Neural cell (in vitro differentiated cells): ENCODE data around the gene TBC1D20.

Source experiments
- EP300 ChIP-seq: fragments of 450-650 bp; conservative IDR thresholded peaks from 2 replicates; pipeline ENCODE4 v1.6.1; 2014; ENCODE audit warnings: antibody characterized with exemption, mild to moderate bottlenecking, moderate library complexity; ENCODE audit not compliant: poor library complexity, severe bottlenecking
- EZH2 ChIP-seq: fragments of 200-600, 300-800 bp; shearing (Covaris generic), sonication (generic); IDR thresholded peaks from 2 replicates; pipeline ENCODE4 v1.6.1; 2014; ENCODE audit warnings: antibody characterized with exemption, low read length, borderline replicate concordance, mild to moderate bottlenecking; ENCODE audit not compliant: insufficient read depth, poor library complexity, severe bottlenecking
- MXI1 ChIP-seq: fragments of 450-650 bp; conservative IDR thresholded peaks from 2 replicates; pipeline ENCODE4 v1.6.1; 2014; ENCODE audit warnings: antibody characterized with exemption, mild to moderate bottlenecking; ENCODE audit not compliant: poor library complexity, severe bottlenecking
- POLR2AphosphoS5 ChIP-seq: IDR thresholded peaks from 2 replicates; pipeline ENCODE4 v1.6.1; 2012
- SMC3 ChIP-seq: fragments of 450-650 bp; conservative IDR thresholded peaks from 2 replicates; pipeline ENCODE4 v1.6.1; 2014; ENCODE audit warnings: antibody characterized with exemption, mild to moderate bottlenecking, moderate library complexity; ENCODE audit not compliant: poor library complexity
- TAF1 ChIP-seq: IDR thresholded peaks from 2 replicates; pipeline ENCODE4 v1.6.1; 2012; ENCODE audit warnings: low read depth
- TF ChIP-seq, protein P1 (sequence below): fragments of 450-650 bp; IDR thresholded peaks from 2 replicates; pipeline ENCODE4 v1.5.1; 2014; ENCODE audit warnings: antibody characterized with exemption, mild to moderate bottlenecking, moderate library complexity; ENCODE audit not compliant: poor library complexity, severe bottlenecking
- TF ChIP-seq, protein P2 (sequence below): IDR thresholded peaks from 2 replicates; pipeline ENCODE4 v1.6.1; 2012; ENCODE audit warnings: borderline replicate concordance

DNA sequence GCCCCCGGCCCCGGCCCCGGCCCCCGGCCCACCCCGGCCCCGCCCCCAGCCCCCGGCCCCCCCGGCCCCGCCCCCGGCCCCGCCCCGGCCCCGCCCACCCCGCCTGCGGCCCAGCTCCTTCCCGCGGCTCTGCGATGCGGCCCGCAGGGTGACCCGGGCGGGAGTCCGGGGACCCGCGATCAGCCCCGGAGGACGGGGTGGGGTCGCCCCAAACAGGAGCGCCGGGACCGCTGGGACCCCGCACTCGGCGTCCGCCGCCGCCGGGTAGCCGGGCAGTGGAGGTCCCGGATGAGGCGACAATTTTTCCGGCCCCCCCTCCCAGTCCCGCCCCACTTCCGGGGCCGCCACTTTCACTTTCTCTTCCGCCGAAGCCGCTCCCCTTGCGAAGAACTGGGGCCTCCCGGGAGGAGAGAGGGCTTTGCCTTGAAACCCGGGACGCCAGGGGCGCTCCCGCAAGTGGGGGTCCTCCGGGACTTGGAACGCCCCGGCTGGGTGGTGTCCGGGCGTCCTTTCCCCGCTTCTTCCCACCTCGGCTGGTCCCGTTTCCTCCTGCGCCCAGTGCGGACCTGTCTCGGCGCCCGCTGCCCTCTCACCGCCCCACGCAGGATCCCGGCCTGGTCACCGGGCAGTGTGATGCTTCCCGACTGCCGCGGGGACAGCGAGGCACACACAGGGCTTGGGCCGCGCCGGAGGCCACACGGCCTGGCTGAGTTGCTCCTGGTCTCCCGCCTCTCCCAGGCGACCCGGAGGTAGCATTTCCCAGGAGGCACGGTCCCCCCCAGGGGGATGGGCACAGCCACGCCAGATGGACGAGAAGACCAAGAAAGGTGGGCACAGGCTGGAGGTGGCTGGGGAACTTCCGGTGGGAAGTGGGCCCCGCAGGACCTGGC, 54.1 kb downstream of the TBC1D20 start, which contains the start of gene RBCK1:
- TF ChIP-seq EP300 (no peak), TAF1 (no peak), SMC3 (no peak), MXI1 (peak; percentile 22), EZH2 (no peak), POLR2AphosphoS5 (peak; percentile 41)
- TF ChIP-seq, protein P1, sequence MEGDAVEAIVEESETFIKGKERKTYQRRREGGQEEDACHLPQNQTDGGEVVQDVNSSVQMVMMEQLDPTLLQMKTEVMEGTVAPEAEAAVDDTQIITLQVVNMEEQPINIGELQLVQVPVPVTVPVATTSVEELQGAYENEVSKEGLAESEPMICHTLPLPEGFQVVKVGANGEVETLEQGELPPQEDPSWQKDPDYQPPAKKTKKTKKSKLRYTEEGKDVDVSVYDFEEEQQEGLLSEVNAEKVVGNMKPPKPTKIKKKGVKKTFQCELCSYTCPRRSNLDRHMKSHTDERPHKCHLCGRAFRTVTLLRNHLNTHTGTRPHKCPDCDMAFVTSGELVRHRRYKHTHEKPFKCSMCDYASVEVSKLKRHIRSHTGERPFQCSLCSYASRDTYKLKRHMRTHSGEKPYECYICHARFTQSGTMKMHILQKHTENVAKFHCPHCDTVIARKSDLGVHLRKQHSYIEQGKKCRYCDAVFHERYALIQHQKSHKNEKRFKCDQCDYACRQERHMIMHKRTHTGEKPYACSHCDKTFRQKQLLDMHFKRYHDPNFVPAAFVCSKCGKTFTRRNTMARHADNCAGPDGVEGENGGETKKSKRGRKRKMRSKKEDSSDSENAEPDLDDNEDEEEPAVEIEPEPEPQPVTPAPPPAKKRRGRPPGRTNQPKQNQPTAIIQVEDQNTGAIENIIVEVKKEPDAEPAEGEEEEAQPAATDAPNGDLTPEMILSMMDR: no peak
- TF ChIP-seq, protein P2, sequence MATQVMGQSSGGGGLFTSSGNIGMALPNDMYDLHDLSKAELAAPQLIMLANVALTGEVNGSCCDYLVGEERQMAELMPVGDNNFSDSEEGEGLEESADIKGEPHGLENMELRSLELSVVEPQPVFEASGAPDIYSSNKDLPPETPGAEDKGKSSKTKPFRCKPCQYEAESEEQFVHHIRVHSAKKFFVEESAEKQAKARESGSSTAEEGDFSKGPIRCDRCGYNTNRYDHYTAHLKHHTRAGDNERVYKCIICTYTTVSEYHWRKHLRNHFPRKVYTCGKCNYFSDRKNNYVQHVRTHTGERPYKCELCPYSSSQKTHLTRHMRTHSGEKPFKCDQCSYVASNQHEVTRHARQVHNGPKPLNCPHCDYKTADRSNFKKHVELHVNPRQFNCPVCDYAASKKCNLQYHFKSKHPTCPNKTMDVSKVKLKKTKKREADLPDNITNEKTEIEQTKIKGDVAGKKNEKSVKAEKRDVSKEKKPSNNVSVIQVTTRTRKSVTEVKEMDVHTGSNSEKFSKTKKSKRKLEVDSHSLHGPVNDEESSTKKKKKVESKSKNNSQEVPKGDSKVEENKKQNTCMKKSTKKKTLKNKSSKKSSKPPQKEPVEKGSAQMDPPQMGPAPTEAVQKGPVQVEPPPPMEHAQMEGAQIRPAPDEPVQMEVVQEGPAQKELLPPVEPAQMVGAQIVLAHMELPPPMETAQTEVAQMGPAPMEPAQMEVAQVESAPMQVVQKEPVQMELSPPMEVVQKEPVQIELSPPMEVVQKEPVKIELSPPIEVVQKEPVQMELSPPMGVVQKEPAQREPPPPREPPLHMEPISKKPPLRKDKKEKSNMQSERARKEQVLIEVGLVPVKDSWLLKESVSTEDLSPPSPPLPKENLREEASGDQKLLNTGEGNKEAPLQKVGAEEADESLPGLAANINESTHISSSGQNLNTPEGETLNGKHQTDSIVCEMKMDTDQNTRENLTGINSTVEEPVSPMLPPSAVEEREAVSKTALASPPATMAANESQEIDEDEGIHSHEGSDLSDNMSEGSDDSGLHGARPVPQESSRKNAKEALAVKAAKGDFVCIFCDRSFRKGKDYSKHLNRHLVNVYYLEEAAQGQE: peak; percentile 38
